ENCODE measurements around the gene SLC6A5.

Gene SLC6A5

GRCh38 chr11:20620988-20621387 is 21.6 kb downstream of the SLC6A5 start:
- DNase-seq (ENCODE audit: low read depth in 3 of 3) = no peak

- DNase-seq (ENCODE audit: low read depth in 3 of 3) = no peak
Measured at GRCh38 chr11:20621679-20622078, 22.3 kb downstream of the SLC6A5 start.

GRCh38 chr11:20623252-20623651 is 23.8 kb downstream of the SLC6A5 start:
- no peak for DNase-seq (ENCODE audit: low read depth in 3 of 3)

GRCh38 chr11:20626279-20626678 is 26.9 kb downstream of the SLC6A5 start:
- DNase-seq (ENCODE audit: low read depth in 3 of 3) = no peak

GRCh38 chr11:20627026-20627425 is 27.6 kb downstream of the SLC6A5 start:
- DNase-seq (ENCODE audit: low read depth in 3 of 3) = no peak

GRCh38 chr11:20627701-20628100 is 28.3 kb downstream of the SLC6A5 start:
- no peak for DNase-seq (ENCODE audit: low read depth in 3 of 3)

GRCh38 chr11:20631519-20632168 is 32.2 kb downstream of the SLC6A5 start:
- DNase-seq (ENCODE audit: low read depth in 3 of 3) = no peak

- DNase-seq (ENCODE audit: low read depth in 3 of 3) = no peak
Measured at GRCh38 chr11:20632169-20632532, 32.7 kb downstream of the SLC6A5 start.

GRCh38 chr11:20634044-20634443 is 34.6 kb downstream of the SLC6A5 start:
- DNase-seq (ENCODE audit: low read depth in 3 of 3) = no peak

GRCh38 chr11:20634781-20635180 is 35.4 kb downstream of the SLC6A5 start:
- no peak for DNase-seq (ENCODE audit: low read depth in 3 of 3)

GRCh38 chr11:20638074-20638473 is 38.7 kb downstream of the SLC6A5 start:
- no peak for DNase-seq (ENCODE audit: low read depth in 3 of 3)

GRCh38 chr11:20639688-20640087 is 40.3 kb downstream of the SLC6A5 start:
- no peak for DNase-seq (ENCODE audit: low read depth in 3 of 3)

GRCh38 chr11:20640401-20640800 is 41.0 kb downstream of the SLC6A5 start:
- DNase-seq (ENCODE audit: low read depth in 3 of 3) = no peak

- DNase-seq (ENCODE audit: low read depth in 3 of 3) = no peak
Measured at GRCh38 chr11:20644360-20644759, 45.0 kb downstream of the SLC6A5 start.

GRCh38 chr11:20647976-20648565 is 48.7 kb downstream of the SLC6A5 start:
- peak in 1 of 3 experiments; percentile 3 for DNase-seq (ENCODE audit: low read depth in 3 of 3)

GRCh38 chr11:20652150-20652806 is 52.9 kb downstream of the SLC6A5 start:
- no peak for DNase-seq (ENCODE audit: low read depth in 3 of 3)

GRCh38 chr11:20654038-20654437 is 54.6 kb downstream of the SLC6A5 start:
- DNase-seq (ENCODE audit: low read depth in 3 of 3) = no peak

GRCh38 chr11:20656901-20657300 is 57.5 kb downstream of the SLC6A5 start:
- no peak for DNase-seq (ENCODE audit: low read depth in 3 of 3)

- no peak for DNase-seq (ENCODE audit: low read depth in 3 of 3)
Measured at GRCh38 chr11:20658135-20658534, 58.7 kb downstream of the SLC6A5 start.

- no peak for DNase-seq (ENCODE audit: low read depth in 3 of 3)
Measured at GRCh38 chr11:20661445-20661844, 62.0 kb downstream of the SLC6A5 start.

GRCh38 chr11:20661850-20662249 is 62.4 kb downstream of the SLC6A5 start:
- DNase-seq (ENCODE audit: low read depth in 3 of 3) = no peak

GRCh38 chr11:20668131-20668809 is 68.9 kb downstream of the SLC6A5 start:
- no peak for DNase-seq (ENCODE audit: low read depth in 3 of 3)
